ENCODE measurements around the gene CSNK1E.

The CSNK1E gene

DNA sequence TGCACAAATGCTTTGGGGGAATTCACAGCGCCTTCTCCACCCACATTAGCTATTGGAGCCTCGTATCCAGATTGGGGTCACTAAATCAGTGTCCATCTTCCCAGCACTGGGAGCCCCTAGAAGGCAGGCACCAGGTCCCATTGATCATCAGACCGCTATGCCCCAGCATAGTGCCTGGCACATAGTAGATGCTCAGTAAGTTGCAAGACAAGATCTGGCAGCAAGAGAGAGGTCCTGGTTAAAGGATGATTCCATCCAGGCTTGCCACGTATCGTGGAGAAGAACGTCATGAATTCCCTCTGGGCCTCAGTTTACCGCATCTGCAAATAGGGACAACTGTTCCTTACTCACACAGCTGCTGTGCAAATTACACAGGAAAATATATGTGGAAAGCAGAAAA is 46.1 kb downstream of the CSNK1E start:
- DNase-seq (ENCODE audit: extremely low spot score): no peak
- TF ChIP-seq, protein P1, sequence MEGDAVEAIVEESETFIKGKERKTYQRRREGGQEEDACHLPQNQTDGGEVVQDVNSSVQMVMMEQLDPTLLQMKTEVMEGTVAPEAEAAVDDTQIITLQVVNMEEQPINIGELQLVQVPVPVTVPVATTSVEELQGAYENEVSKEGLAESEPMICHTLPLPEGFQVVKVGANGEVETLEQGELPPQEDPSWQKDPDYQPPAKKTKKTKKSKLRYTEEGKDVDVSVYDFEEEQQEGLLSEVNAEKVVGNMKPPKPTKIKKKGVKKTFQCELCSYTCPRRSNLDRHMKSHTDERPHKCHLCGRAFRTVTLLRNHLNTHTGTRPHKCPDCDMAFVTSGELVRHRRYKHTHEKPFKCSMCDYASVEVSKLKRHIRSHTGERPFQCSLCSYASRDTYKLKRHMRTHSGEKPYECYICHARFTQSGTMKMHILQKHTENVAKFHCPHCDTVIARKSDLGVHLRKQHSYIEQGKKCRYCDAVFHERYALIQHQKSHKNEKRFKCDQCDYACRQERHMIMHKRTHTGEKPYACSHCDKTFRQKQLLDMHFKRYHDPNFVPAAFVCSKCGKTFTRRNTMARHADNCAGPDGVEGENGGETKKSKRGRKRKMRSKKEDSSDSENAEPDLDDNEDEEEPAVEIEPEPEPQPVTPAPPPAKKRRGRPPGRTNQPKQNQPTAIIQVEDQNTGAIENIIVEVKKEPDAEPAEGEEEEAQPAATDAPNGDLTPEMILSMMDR (IDR thresholded peaks at IDR 0.05; ENCODE audit: control extremely low read depth, extremely low read depth, low read depth, missing control alignments): no peak
- POLR2A ChIA-PET: no interaction called here
- CTCF ChIA-PET: interaction anchor here (1.1 to 3.5 kb wide), 3 partner anchors 9 to 219 kb away, joined by 4 to 7 read pairs (median 5); no protein-coding TSS in a partner anchor

DNA sequence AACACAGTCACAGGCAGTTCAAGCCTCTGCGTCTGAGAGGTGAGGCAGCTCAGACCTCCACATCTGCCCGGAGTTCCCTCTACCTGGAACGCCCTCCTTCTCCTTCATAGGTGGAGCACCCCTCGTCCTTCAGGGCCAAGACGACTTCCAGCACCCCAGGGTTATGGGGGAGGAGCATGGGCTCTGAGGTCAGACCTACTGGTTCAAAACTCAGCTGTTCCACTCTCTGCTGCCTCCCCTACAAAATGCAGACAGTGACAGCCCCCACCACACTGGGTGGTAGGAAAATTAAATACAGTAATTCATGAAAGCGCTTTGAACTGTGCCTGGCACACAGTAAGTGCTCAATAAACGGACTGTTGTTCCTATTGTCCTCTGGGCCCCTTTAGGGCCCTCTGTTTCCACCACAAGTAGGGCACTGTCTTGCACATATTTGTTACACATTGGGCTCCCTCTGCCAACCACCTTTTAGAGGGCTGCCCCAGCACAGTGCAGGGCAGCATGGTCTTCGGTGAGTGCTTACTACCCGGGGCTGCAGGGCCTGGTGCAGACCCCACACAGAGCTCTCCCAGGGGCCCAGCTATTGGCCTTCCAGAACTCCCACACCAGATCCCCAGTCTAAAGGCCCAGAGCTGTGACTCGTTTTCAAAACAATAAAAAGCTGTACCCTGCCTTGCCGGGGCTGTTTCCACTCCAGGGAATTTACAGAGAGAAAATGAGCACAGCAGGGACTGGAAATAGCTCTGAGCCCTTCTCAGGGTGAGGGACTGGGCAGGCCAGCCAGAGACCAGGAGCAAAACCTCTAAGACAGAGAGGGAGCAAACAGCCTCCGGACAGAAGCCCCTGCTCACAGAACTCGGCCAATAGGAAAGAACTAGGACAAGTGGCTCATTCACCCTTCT is 46.9 kb downstream of the CSNK1E start:
- TF ChIP-seq, protein P1 (IDR thresholded peaks at IDR 0.05; ENCODE audit: control extremely low read depth, extremely low read depth, low read depth, missing control alignments): no peak
- ChIA-PET POLR2A (interaction anchor here (0.6 kb wide), 1 partner anchor 121 kb away, joined by 7 read pairs; no protein-coding TSS in a partner anchor), CTCF (interaction anchor here (1.1 to 3.5 kb wide), 5 partner anchors 8 to 218 kb away, joined by 4 to 7 read pairs (median 5); no protein-coding TSS in a partner anchor)
- no peak for DNase-seq (ENCODE audit: extremely low spot score)

DNA sequence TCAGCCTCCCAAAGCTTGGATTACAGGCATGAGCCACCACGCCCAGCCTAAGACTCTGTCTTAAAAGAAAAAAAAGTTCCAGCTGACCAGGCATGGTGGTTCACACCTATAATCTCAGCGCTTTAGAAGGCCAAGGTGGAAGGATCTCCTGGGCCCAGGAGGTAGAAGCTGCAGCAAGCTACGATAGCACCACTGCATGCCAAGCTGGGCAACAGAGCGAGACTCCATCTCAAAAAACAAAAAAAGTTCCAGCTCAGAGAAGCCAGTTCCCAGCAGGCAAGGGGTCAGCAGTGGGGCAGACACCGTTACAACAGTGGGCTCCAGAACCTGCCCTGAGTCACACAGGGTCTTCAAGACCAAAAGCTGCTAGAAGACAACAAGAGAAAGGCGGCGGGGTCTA is 47.8 kb downstream of the CSNK1E start:
- CTCF ChIA-PET: interaction anchor here (1.2 to 3.5 kb wide), 3 partner anchors 9 to 217 kb away, joined by 5 to 7 read pairs (median 6); no protein-coding TSS in a partner anchor

DNA sequence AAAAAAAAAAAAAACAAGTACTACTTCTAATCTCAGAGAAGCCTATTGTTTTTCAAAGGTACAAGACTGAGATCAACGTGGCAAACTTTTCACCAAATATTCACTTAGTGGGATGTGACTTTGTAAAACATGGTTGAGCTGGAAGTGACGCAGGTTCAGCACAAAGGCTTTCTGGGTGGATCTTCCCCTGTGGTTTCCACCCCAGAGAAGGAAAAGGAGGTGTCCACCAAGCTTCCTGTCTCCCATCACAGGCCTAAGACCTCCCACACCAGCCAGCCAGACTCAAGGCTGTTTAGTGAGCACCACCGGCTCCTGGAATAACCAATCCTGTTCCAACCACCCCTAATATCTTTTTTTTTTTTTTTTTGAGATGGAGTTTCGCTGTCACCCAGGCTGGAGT is 50.1 kb downstream of the CSNK1E start:
- ChIA-PET CTCF (interaction anchor here (1.5 kb wide), 1 partner anchor 10 kb away, joined by 4 read pairs; no protein-coding TSS in a partner anchor), POLR2A (interaction anchor here (0.6 kb wide), 1 partner anchor 410 kb away, joined by 4 read pairs; no protein-coding TSS in a partner anchor)
- DNase-seq (ENCODE audit: extremely low spot score): no peak
- TF ChIP-seq, protein P1 (IDR thresholded peaks at IDR 0.05; ENCODE audit: control extremely low read depth, extremely low read depth, low read depth, missing control alignments): no peak

More for the DNA sequence above, 47.8 kb downstream of the CSNK1E start:
- TF ChIP-seq, protein P1 (IDR thresholded peaks at IDR 0.05; ENCODE audit: control extremely low read depth, extremely low read depth, low read depth, missing control alignments): no peak
- POLR2A ChIA-PET: interaction anchor here (0.6 kb wide), 1 partner anchor 121 kb away, joined by 7 read pairs; no protein-coding TSS in a partner anchor
- no peak for DNase-seq (ENCODE audit: extremely low spot score)

DNA sequence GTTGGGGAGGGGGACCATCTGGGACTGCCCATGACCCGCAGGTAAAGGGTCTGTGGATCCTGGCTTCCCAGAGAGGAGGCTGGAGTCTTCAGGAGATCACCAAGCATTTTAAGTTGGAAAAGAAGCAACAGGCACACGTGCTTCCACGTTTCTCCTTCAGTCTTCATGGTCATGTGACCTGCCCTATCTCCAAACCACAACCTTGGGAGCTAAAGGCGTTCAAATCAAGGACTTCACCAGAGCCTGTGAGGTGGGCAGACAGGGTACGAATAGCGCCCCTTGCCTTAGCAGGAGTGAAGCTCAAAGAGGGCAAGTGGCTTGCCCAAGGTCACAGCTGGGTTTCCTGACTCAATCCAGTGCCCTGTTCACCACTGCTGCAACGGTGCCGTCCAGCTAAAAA is 51.1 kb downstream of the CSNK1E start:
- CTCF ChIA-PET: interaction anchor here (1.2 to 1.5 kb wide), 2 partner anchors 23 to 214 kb away, joined by 3 to 4 read pairs; no protein-coding TSS in a partner anchor

GRCh38 chr22:38264322-38264843 is 52.9 kb downstream of the CSNK1E start:
- TF ChIP-seq, protein P1 (IDR thresholded peaks at IDR 0.05; ENCODE audit: control extremely low read depth, extremely low read depth, low read depth, missing control alignments): no peak

More for the DNA sequence above, 51.1 kb downstream of the CSNK1E start:
- POLR2A ChIA-PET: no interaction called here
- TF ChIP-seq, protein P1 (IDR thresholded peaks at IDR 0.05; ENCODE audit: control extremely low read depth, extremely low read depth, low read depth, missing control alignments): no peak
- DNase-seq (ENCODE audit: extremely low spot score): no peak

More at GRCh38 chr22:38264322-38264843, 52.9 kb downstream of the CSNK1E start:
- ChIA-PET POLR2A (no interaction called here), CTCF (interaction anchor here (1.2 kb wide), 1 partner anchor 70 kb away, joined by 3 read pairs; no protein-coding TSS in a partner anchor)
- no peak for DNase-seq (ENCODE audit: extremely low spot score)
